NOMO-1 (cell line): ENCODE measurements around the gene PQBP1.
A peak's percentile ranks its signal among the peaks of the same experiment; 100 is the strongest.

Source experiments
- DNase-seq, 2 experiments: peaks; one replicate each; lab custom pipeline; 2025; ENCODE audit not compliant: unreplicated experiment in 2 of 2; lab: John Stamatoyannopoulos, UW

PQBP1 gene

GRCh38 chrX:48899078-48899410 is 1.3 kb downstream of the PQBP1 start:
- DNase-seq: no peak

GRCh38 chrX:48901069-48901468 is 3.3 kb downstream of the PQBP1 start:
- DNase-seq: no peak

- DNase-seq: no peak
Measured at GRCh38 chrX:48902135-48902534, 4.4 kb downstream of the PQBP1 start.

GRCh38 chrX:48902776-48903175 is 5.0 kb downstream of the PQBP1 start:
- no peak for DNase-seq

GRCh38 chrX:48903290-48903689 is 5.6 kb downstream of the PQBP1 start:
- DNase-seq: no peak

- DNase-seq: no peak
Measured at GRCh38 chrX:48904180-48904579, 6.5 kb downstream of the PQBP1 start.

- no peak for DNase-seq
Measured at GRCh38 chrX:48904626-48905025, 6.9 kb downstream of the PQBP1 start.

- no peak for DNase-seq
Measured at GRCh38 chrX:48905090-48905790, 7.5 kb downstream of the PQBP1 start.

GRCh38 chrX:48908600-48908999 is 10.9 kb downstream of the PQBP1 start:
- no peak for DNase-seq

- no peak for DNase-seq
Measured at GRCh38 chrX:48909703-48910294, 12.1 kb downstream of the PQBP1 start.

GRCh38 chrX:48910926-48911411 is 13.2 kb downstream of the PQBP1 start:
- peak in 1 of 2 experiments; percentile 27 for DNase-seq

- DNase-seq: peak; percentile 49 to 57
Measured at GRCh38 chrX:48911412-48912182, 13.9 kb downstream of the PQBP1 start, which contains the start of gene SLC35A2. TSS of gene SLC35A2 (minus strand) at chrX:48911646. CDS start at chrX:48911636, 10 bp downstream.

- DNase-seq: no peak
Measured at GRCh38 chrX:48913605-48914366, 16.1 kb downstream of the PQBP1 start.

- no peak for DNase-seq
Measured at GRCh38 chrX:48914593-48915493, 17.1 kb downstream of the PQBP1 start.

- peak; percentile 86 to 88 for DNase-seq
Measured at GRCh38 chrX:48917139-48918001, 19.6 kb downstream of the PQBP1 start.

GRCh38 chrX:48918301-48918642 is 20.5 kb downstream of the PQBP1 start:
- DNase-seq: no peak

- peak; percentile 87 to 93 for DNase-seq
Measured at GRCh38 chrX:48918643-48919340, 21.1 kb downstream of the PQBP1 start, which contains the start of gene PIM2. TSS of gene PIM2 (minus strand) at chrX:48919024. CDS start at chrX:48918834, 190 bp downstream.

GRCh38 chrX:48919360-48919841 is 21.7 kb downstream of the PQBP1 start:
- no peak for DNase-seq
